GM12878 (cell line): ENCODE results near the gene SYT12. TPM values are rescaled to one million over a fixed set of nuclear protein-coding genes. Genes with fewer than 3 reads are reported as not detected.

ENCODE experiments used
- ATAC-seq: fragments of 200-7000 bp; cut with Tn5 transposase; 3 replicates; pipeline ENCODE4 v1.9.1; 2020; ENCODE audit warnings: mild to moderate bottlenecking, moderate library complexity
- BruUV-seq: library from RNA; stranded (reverse); fragments of 400-500 nt; replicated peaks from 2 replicates; lab custom pipeline; 2021; lab: Mats Ljungman, UMichigan
- CTCF ChIA-PET: fragments of 300-600 bp; sonication (Branson Sonifier 250); formaldehyde crosslinking; extraction: SDS; loops from one replicate; lab custom pipeline; 2021; ENCODE audit warnings: inconsistent platforms; lab: Yijun Ruan, JAX
- POLR2A ChIA-PET: fragments of 350-600 bp; formaldehyde crosslinking; extraction: SDS; loops from one replicate; lab custom pipeline; 2021; ENCODE audit warnings: inconsistent platforms; lab: Charles Lee
- RAD21 ChIA-PET: fragments of 300-600 bp; sonication (Branson Sonifier 250); formaldehyde crosslinking; loops from one replicate; lab custom pipeline; 2023; ENCODE audit warnings: antibody characterized with exemption; ENCODE audit not compliant: unreplicated experiment; lab: Charles Lee
- SMC1A ChIA-PET: fragments of 300-600 bp; sonication (Branson Sonifier 250); formaldehyde crosslinking; loops from one replicate; lab custom pipeline; 2023; ENCODE audit not compliant: unreplicated experiment, uncharacterized antibody; lab: Charles Lee
- DNase-seq: peaks from one replicate; pipeline ENCODE4 v3.0.0-alpha.2; 2011; ENCODE audit warnings: low read depth, low spot score
- FAIRE-seq: peaks from 3 replicates; lab custom pipeline; 2011; peaks lifted over from hg19 to GRCh38; lab: Jason Lieb, UNC
- H2AFZ ChIP-seq: 2 replicates; pipeline ENCODE4 v1.6.0; 2011; ENCODE audit warnings: low read depth, low read length, control low read depth; ENCODE audit not compliant: control insufficient read depth
- H3K27ac ChIP-seq: 2 replicates; pipeline ENCODE4 v1.5.1; 2011; ENCODE audit warnings: control low read depth; ENCODE audit not compliant: control insufficient read depth, insufficient read depth
- H3K27me3 ChIP-seq, 2 experiments: replicated peaks in 1 of 2; 2 replicates each; pipeline versions ENCODE4 v1.6.0 to v1.6.1; 2011; ENCODE audit warnings: low read length in 1 of 2; ENCODE audit not compliant: control insufficient read depth in 2 of 2, insufficient read depth in 2 of 2
- H3K36me3 ChIP-seq, 2 experiments: 2 replicates each; pipeline ENCODE4 v1.5.1; 2011; ENCODE audit warnings: low read length in 1 of 2; ENCODE audit not compliant: control insufficient read depth in 2 of 2, insufficient read depth in 2 of 2
- H3K4me1 ChIP-seq: 2 replicates; pipeline ENCODE4 v1.6.1; 2011; ENCODE audit warnings: mild to moderate bottlenecking, low read length, moderate library complexity, mixed read lengths; ENCODE audit not compliant: control insufficient read depth, insufficient read depth
- H3K4me2 ChIP-seq: 2 replicates; pipeline ENCODE4 v1.6.0; 2011; ENCODE audit warnings: control low read depth; ENCODE audit not compliant: control insufficient read depth, insufficient read depth
- H3K4me3 ChIP-seq: fragments of 200-600 bp; sonication (generic); 2 replicates; pipeline ENCODE4 v1.5.1; 2016
- H3K79me2 ChIP-seq: 2 replicates; pipeline ENCODE4 v1.6.0; 2011; ENCODE audit warnings: low read length; ENCODE audit not compliant: control insufficient read depth, insufficient read depth
- H3K9ac ChIP-seq: 2 replicates; pipeline ENCODE4 v1.8.0; 2011; ENCODE audit warnings: low read length, control low read depth, mixed read lengths; ENCODE audit not compliant: control insufficient read depth, insufficient read depth
- H3K9me3 ChIP-seq: replicated peaks from 3 replicates; pipeline ENCODE4 v1.5.1; 2011; ENCODE audit warnings: mild to moderate bottlenecking, low read length; ENCODE audit not compliant: control insufficient read depth, insufficient read depth
- H4K20me1 ChIP-seq: 2 replicates; pipeline ENCODE4 v1.6.0; 2011; ENCODE audit not compliant: control insufficient read depth, insufficient read depth
- ATF2 ChIP-seq: IDR thresholded peaks from 2 replicates; pipeline ENCODE4 v1.6.1; 2012; ENCODE audit warnings: low read length, inconsistent platforms
- EP300 ChIP-seq, 2 experiments: fragments of 150-350 bp in 1 of 2; IDR thresholded peaks; 2 replicates each; pipeline ENCODE4 v1.6.1; 2011 to 2012; ENCODE audit warnings: low read depth in 2 of 2, low read length in 2 of 2, borderline replicate concordance in 1 of 2, improper control_type of control experiment in 1 of 2, inconsistent platforms in 1 of 2; ENCODE audit not compliant: control insufficient read depth in 1 of 2
- JUND ChIP-seq: IDR thresholded peaks from 2 replicates; pipeline ENCODE4 v1.6.1; 2012; ENCODE audit warnings: low read depth, mild to moderate bottlenecking, low read length, improper control_type of control experiment, moderate library complexity
- NFXL1 ChIP-seq: fragments of 450-650 bp; IDR thresholded peaks from 2 replicates; pipeline ENCODE4 v1.6.1; 2017; ENCODE audit warnings: antibody characterized with exemption, mild to moderate bottlenecking, borderline replicate concordance
- NR2C2 ChIP-seq: IDR thresholded peaks from 2 replicates; pipeline ENCODE4 v1.6.1; 2011; ENCODE audit warnings: borderline replicate concordance, low read depth; ENCODE audit not compliant: control insufficient read depth, insufficient read length
- USF1 ChIP-seq: IDR thresholded peaks from 2 replicates; pipeline ENCODE4 v1.6.1; 2011; ENCODE audit warnings: borderline replicate concordance, low read depth, mild to moderate bottlenecking, moderate library complexity, mixed read lengths, low read length; ENCODE audit not compliant: insufficient read depth; ENCODE audit errors: extremely low read length
- WGBS: methylation state at CpG from one replicate; pipeline ENCODE4 v1.1.6; 2016; ENCODE audit warnings: low lambda C conversion rate; ENCODE audit not compliant: insufficient replicate concordance, insufficient coverage; ENCODE audit errors: missing lambda C conversion rate; 5-methylcytosine and 5-hydroxymethylcytosine counted together
- in situ Hi-C: fragments of 300-500 bp; cut with MboI; formaldehyde crosslinking; loops from 9 replicates; pipeline ENCODE4 v1.14.3; 2018; ENCODE audit warnings: mixed read lengths
- intact Hi-C: fragments of 100-400 bp; cut with micrococcal nuclease; formaldehyde crosslinking; loops from one replicate; pipeline ENCODE4 v1.14.2; 2022; ENCODE audit not compliant: unreplicated experiment
- polyA plus RNA-seq, 11 experiments: library from polyadenylated mRNA; depleted of rRNA in 4 of 11; unstranded in 6 of 11; stranded (reverse) in 5 of 11; fragments of >200 nt; fragmentation: Nextera tagmentation in 4 of 11; fragmentation: Illumina TruSeq in 1 of 11; extraction: Ambion mirVana in 4 of 11; extraction: Trizol in 1 of 11; gene quantifications; 1 replicate in 1 of 11; 2 replicates in 10 of 11; pipeline versions ENCODE4 v1.2.1 to v1.2.3, GENCODE V29; 2011 to 2016; ENCODE audit warnings: inconsistent platforms in 2 of 11, missing spikeins in 2 of 11, low read depth in 1 of 11
- total RNA-seq, 4 experiments: library from RNA; depleted of rRNA in 3 of 4; stranded (reverse); fragments of >200 nt in 3 of 4; fragmentation: Illumina TruSeq in 1 of 4; extraction: Trizol in 1 of 4; gene quantifications; 2 replicates each; pipeline versions ENCODE4 v1.2.1 to v1.2.3, GENCODE V29; 2013 to 2021
- TF ChIP-seq, protein P1 (sequence below): fragments of 450-650 bp; formaldehyde crosslinking; IDR thresholded peaks from 2 replicates; pipeline ENCODE4 v1.4.0; 2020; ENCODE audit warnings: mild to moderate bottlenecking, moderate library complexity
- TF ChIP-seq, protein P2 (sequence below): IDR thresholded peaks from 2 replicates; pipeline ENCODE4 v1.6.1; 2012; ENCODE audit warnings: low read depth, low read length, improper control_type of control experiment

SYT12 gene
- total and polyA plus RNA-seq, 10 of the 15 experiments (the other 5 are each of a cell fraction or from before 2014, with no cell fraction given) = 0.02 to 2.3 (median 0.84) TPM; not detected in 1

GRCh38 chr11:67010296-67010905 lies 12.5 kb upstream of the SYT12 start (continued):
- TF ChIP-seq EP300 (IDR thresholded peaks at IDR 0.05; ENCODE audit: borderline replicate concordance in 1 of 2, control insufficient read depth in 1 of 2, low read depth in 2 of 2, low read length in 2 of 2) = no peak
- TF ChIP-seq ATF2 = no peak

DNA sequence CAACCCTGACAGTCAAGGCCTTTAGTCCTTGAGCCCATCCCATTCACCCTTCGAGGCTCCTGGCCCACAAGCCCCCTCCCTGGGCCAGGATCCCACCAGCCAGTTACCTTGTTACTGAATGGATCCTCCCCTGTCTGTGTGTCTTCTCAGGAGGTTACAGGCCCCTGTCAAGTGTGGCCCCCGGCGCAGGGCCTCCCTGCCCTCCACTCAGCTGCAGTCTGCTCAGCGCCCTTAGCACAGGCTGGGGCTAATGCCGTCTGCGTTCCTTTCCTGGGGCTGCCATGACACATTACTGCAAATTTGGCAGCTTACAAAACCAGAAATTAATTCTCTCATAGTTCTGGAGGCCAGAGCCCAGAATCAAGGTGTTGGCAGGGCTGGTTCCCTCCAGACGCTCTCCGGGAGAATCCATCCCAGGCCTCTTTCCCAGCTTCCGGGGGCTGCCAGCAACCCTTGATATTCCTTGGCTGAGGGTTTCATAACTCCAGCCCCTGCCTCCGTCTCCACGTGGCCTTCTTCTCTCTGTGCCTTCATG lies 9.4 kb upstream of the SYT12 start:
- FAIRE-seq = no peak
- 64% methylated on average over 11 of the region's 11 CpGs for WGBS
- H3K4me3 ChIP-seq = no peak overlapping the region
- H3K9me3 ChIP-seq = no peaks in the 10 kb centered on the region
- no peak overlapping the region for H3K27ac ChIP-seq
- in situ Hi-C loops (no loop called here), intact Hi-C loops (no loop called here)
- ChIA-PET CTCF (no interaction called here), SMC1A (no interaction called here), RAD21 (no interaction called here), POLR2A (no interaction called here)
- H3K9ac ChIP-seq = no peak overlapping the region
- no peaks in the 10 kb centered on the region for H4K20me1 ChIP-seq
- no peaks in the 10 kb centered on the region for H3K79me2 ChIP-seq
- no peak overlapping the region for H3K4me2 ChIP-seq
- H3K36me3 ChIP-seq = no peaks in the 10 kb centered on the region
- TF ChIP-seq, protein P1, sequence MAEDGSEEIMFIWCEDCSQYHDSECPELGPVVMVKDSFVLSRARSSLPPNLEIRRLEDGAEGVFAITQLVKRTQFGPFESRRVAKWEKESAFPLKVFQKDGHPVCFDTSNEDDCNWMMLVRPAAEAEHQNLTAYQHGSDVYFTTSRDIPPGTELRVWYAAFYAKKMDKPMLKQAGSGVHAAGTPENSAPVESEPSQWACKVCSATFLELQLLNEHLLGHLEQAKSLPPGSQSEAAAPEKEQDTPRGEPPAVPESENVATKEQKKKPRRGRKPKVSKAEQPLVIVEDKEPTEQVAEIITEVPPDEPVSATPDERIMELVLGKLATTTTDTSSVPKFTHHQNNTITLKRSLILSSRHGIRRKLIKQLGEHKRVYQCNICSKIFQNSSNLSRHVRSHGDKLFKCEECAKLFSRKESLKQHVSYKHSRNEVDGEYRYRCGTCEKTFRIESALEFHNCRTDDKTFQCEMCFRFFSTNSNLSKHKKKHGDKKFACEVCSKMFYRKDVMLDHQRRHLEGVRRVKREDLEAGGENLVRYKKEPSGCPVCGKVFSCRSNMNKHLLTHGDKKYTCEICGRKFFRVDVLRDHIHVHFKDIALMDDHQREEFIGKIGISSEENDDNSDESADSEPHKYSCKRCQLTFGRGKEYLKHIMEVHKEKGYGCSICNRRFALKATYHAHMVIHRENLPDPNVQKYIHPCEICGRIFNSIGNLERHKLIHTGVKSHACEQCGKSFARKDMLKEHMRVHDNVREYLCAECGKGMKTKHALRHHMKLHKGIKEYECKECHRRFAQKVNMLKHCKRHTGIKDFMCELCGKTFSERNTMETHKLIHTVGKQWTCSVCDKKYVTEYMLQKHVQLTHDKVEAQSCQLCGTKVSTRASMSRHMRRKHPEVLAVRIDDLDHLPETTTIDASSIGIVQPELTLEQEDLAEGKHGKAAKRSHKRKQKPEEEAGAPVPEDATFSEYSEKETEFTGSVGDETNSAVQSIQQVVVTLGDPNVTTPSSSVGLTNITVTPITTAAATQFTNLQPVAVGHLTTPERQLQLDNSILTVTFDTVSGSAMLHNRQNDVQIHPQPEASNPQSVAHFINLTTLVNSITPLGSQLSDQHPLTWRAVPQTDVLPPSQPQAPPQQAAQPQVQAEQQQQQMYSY (CRISPR knock-in tag) = no peak
- no peak for TF ChIP-seq NFXL1
- no peak for TF ChIP-seq NR2C2
- no peak for TF ChIP-seq JUND
- TF ChIP-seq, protein P2, sequence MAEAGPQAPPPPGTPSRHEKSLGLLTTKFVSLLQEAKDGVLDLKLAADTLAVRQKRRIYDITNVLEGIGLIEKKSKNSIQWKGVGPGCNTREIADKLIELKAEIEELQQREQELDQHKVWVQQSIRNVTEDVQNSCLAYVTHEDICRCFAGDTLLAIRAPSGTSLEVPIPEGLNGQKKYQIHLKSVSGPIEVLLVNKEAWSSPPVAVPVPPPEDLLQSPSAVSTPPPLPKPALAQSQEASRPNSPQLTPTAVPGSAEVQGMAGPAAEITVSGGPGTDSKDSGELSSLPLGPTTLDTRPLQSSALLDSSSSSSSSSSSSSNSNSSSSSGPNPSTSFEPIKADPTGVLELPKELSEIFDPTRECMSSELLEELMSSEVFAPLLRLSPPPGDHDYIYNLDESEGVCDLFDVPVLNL = no peak
- no peak for TF ChIP-seq USF1
- BruUV-seq = no TSS peak
- no peaks in the 10 kb centered on the region for H3K4me1 ChIP-seq
- DNase-seq = no peak
- peaks cover 0 to 2% of the 10 kb centered on the region in 2 experiments; a peak in 2 of 4 replicates for H3K27me3 ChIP-seq
- ATAC-seq = no peak
- H2AFZ ChIP-seq = no peak overlapping the region
